Activated CD8-positive, alpha-beta memory T cell treated with anti-CD3 and anti-CD28 coated beads, Interleukin-2, amount 50 U/mL, for 24 hours (primary cell): ENCODE measurements around the gene PSTPIP1.

Source experiments
- DNase-seq: peaks from one replicate; pipeline ENCODE4 v3.0.0-alpha.2; 2020; ENCODE audit errors: extremely low read depth

PSTPIP1 gene

GRCh38 chr15:76998663-76999285 is 3.8 kb downstream of the PSTPIP1 start:
- no peak for DNase-seq

GRCh38 chr15:76999996-77000395 is 5.1 kb downstream of the PSTPIP1 start:
- no peak for DNase-seq

- DNase-seq, result no peak
These were observed 6.4 kb downstream of the PSTPIP1 start for GRCh38 chr15:77001351-77001750.

- no peak for DNase-seq
These were observed 7.0 kb downstream of the PSTPIP1 start for GRCh38 chr15:77001966-77002365.

DNA sequence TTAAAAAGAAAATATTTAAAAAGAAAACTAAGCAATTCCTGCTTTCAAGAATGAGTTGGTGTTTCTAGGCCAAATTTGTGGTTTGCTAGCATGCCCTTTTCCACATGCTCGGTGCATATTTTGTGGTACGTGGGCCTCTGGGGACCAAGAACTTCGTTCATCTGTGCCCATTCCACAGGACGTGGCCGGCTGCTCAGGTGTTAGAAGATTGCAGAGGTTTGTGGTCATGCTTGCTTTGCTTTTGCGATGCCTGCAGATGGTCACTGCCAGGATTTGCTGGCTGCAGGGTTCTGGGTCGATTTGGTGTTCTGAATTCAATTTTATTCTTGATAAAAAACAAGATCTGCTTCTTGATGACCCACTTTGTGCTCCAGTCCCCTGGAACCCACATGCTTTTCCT is 7.5 kb downstream of the PSTPIP1 start:
- DNase-seq, result no peak

DNA sequence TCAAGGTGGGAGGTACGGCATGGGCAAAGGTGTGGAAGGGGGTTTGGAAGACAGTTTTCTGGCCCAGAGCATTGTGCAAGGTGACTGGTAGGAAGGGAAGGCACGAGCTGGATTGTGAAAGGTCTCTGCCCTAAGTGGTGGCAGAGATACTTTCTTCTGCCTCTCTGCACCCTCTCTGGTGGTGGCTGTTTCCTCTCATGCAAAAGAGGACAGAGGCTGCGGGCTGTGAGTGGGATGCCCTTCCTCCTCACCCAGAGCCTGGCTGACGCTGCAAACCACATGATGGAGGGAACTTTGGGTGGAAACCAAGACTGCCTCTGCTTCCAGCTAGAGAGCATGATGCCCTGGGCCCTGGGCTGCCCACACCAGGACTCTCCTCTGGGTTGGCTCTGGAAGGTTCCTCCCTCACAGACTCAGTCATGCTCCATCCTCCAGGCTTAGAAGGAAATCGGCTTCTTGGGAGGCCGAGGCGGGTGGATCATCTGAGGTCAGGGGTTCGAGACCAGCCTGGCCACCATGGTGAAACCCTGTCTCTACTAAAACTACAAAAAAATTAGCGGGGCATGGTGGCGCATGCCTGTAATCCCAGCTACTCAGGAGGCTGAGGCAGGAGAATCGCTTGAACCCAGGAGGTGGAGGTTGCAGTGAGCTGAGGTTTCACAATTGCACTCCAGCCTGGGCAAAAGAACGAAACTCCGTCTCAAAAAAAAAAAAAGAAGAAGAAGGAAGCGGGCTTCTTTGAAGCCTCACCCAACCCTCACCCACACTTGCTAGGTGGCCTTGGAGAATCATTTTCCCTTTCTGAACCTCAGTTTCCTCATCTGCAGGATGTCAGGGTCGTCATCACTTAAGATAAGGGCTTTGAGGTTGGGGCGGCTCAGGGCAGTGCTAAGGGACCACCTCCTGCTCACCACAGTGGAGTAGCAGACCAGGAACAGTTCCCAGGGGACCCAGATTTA is 8.3 kb downstream of the PSTPIP1 start:
- DNase-seq, result no peak

DNA sequence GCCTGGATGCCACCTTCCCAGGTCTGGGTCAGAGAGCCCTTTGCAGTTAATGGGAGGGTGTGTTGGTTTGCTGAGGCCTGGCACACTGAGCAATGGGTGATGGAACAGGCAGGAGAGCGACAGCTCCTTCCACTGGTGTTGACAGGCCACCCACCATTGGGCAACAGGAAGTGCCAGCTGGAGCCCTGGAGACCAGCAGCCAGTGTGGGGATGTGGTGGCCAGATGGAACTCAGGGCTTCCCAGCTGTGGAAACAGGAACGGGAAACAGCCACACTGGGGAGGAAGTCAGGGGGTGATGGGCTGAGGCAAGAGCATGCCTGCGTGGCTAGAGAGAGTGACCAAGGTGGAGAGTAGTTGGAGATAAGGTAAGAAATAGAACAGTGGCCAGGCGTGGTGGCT is 9.3 kb downstream of the PSTPIP1 start:
- DNase-seq, result no peak

DNA sequence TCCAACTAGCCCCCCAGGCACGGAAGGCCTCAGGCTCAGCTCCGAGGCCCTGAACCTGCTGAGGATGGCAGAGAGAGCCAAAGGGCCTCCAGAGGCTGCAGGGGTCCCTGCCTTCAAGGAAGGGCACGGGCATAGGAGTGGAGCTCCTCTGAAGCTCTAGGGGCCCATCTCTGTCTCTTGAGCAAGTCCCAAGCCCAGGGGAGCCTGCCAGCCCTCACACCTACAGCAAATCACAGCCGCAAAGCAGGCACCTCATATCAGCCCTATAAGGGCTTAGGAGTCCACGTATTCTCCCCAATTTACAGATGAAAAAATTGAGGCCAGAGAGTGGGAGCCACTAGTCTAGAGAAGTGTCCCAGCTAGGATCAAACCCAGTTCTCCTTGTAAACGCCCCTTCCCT is 14.2 kb downstream of the PSTPIP1 start:
- no peak for DNase-seq

DNA sequence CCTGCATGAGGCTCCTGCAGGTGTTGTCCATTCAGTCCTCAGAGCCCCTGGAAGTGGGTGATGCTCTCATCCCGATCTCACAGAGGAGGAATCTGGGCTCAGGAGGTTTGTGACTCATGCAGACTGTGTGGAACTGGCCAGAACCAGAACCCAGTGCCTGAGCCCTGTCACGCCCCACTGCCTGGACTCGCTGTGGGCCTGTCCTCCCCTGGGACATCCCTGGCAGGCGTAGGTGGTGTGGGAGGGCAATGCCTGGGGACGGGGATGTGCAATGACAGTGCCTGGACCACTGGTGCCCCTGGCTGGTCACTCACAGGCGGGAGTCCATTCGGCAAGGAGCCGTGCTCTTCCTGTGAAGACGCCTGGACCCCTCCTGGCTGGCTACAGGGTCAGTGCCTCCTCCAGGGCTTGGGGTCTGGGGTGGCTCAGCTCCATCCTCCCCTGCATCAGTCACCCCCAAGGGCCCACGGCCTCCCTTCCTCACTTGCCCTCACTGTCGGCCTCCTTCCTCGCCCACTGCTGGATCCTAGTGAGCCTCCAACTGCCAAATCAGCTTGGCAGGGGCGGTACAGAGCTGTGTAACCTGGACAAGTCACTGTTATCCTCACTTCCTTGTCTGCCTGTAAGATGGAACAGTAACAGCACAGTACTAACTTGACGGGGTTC is 14.9 kb downstream of the PSTPIP1 start:
- DNase-seq, result no peak

DNA sequence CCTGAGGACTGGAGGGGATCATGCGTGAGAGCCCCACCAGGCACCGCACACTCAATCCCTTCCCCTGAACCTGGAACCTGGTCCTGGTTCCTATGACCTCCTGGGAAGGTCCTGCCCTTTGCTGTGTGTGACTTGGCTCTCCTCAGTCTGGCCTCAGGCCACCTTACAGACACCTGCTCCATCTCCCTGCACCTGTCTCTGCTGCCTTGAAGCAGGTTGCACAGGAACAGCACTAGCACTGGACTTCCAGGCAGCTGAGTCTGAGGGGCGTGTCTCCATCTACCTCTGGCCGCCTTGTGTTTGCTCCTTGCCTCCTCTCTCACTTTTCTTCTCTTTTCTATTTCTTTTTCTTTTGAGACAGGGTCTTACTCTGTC is 15.4 kb downstream of the PSTPIP1 start:
- DNase-seq, result no peak

DNA sequence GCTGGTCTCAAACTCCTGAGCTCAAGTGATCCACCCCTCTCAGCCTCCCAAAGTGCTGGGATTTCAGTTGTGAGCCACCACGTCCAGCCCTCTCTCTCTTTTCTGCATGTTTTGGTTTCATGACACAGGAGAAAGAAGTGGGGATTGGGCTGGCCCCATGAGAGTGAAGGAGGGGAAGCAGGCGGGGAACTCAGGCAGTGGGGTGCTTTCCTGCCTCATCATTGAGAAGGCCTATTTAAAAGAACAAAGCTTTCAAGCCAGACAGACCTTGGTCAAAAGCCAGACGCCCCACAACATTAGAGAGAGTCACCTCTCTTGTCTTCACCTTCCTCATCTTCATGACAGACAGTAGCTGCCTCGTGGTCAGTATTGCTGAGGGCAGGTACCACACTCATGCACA is 15.9 kb downstream of the PSTPIP1 start:
- DNase-seq, result no peak

GRCh38 chr15:77012117-77012712 is 17.3 kb downstream of the PSTPIP1 start:
- no peak for DNase-seq

DNA sequence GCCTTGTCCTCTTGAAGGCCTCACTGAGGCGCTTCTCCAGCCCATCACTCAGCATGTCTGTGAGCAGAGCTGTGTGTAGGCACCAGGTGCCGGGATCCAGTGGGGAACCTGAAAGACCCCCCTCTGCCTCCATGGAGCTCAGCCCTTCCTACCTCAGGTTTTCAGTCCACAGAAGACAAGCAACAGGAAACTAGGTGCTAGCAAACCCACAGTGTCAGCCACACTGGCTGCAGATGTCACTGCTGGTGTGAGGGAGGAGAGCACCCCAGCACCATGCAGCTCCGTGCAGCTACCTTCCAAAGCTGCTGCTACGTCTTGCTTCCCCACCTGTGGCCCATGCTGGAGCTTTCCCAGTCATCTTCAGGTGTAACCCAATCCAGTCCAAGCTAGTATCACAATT is 17.9 kb downstream of the PSTPIP1 start:
- DNase-seq, result no peak

DNA sequence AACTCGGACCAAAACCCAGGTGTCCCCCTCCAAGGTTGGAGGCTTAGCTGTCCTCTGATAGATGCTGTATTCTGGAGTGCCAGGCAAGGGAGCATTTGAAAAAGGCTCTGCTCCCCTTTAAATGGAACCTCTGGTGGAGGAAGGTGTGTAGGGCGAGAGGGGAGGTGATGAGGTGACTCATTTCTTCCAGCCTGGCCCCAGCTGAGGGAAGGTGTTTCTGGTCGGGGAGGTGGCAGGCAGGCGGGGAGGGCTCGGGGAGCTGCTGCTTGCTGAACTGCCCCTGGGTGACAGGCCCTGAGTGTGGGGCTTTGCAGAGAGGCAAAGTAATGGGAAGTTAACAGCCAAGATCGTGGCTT is 18.8 kb downstream of the PSTPIP1 start:
- DNase-seq, result peak; percentile 75

GRCh38 chr15:77014132-77015081 is 19.5 kb downstream of the PSTPIP1 start:
- no peak for DNase-seq

DNA sequence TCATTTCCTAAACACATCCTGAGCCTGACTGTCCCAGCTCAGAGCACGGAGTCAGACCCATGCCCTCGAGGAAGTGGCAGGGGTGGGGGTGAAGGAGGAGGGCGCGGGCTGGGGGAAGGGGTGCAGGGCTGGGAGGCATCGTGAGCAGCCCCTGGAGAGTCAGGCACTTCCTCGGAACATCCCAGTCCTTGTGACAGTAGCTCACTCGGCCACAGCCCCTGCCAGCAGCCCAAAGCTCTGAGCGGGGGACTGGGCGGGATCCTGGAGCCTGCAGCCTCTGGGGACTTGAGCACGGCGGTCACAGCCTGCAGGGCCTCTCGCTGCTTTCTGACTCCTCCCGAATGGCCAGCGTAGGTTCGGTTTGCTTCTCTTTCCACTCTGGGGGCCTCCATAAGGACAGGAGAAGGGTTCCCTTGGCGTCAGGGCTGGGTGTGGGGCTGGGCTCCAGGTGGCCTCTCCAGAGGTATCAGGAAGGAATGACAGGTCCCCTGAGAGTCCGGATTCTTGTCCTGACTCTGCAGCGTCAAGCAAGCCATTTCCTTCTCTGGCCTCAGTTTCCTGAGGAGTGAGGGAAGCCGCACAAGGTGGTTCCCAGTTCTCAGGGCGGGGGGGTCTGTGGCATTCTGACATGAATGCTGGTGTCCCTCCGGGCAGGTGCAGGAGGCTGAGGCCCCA is 20.9 kb downstream of the PSTPIP1 start:
- no peak for DNase-seq

DNA sequence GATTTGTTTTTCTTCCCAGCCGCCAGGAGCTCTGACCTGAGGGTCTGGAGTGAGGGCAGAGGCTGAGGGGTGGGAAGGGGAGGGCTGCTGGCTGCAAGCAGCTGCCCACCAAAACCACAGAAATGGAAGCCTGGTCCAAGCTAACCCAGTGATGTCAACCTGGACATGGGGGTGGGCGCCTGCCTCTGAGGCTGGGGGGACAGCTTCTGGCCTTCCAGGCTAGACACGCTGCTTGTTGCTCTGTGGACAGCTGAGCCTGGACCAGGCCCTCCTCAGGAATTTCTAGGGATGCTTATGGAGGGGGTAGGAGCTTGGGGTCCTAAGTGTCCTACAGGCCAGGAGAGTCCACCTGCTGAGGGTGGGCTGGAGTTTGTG is 21.4 kb downstream of the PSTPIP1 start:
- no peak for DNase-seq

GRCh38 chr15:77017091-77017660 is 22.2 kb downstream of the PSTPIP1 start:
- DNase-seq, result no peak

DNA sequence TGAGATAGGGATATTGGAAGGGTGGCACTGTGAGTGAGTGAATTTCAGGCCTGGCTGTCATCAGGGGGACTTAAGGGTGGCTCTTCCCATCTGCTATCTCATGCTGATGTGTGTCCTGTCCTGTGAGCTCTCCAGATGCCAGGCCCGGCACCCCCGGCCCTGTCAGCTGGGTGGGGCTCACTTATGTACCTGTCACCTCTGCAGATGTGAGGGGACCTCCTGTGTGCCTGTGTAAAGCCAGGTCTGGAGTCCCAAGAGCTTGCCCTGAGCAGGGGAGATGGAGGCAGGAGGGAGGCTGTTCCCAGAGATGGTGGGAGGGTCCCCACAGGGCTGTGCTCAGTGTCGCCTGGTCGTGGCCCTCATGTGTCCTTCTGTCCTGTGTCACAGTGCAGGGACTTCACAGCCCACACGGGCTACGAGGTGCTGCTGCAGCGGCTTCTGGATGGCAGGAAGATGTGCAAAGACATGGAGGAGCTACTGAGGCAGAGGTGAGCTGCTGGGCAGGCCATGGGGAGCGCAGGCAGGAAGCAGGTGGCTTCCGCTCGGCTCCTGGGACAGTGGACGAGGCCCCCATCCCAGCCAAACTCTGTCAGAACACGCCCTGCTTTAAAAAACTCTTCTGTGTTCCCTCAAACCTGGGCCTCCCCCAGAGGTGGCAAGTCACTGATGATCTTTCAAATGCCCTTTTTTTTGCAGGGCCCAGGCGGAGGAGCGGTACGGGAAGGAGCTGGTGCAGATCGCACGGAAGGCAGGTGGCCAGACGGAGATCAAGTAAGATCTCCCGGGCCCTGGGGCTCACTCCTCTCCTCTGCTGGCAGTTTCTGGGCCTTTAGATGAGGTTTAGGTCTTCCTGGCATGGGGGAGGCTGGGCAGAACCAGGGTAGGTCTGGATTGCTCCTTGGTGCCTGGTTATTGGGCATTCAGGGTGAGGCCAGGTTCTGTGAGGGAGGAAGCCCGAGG is 23.1 kb downstream of the PSTPIP1 start:
- DNase-seq, result no peak
